CD14-positive monocyte (primary cell): Measurements from ENCODE around the gene MAP7. TPM values are rescaled to one million over a fixed set of nuclear protein-coding genes. Genes with fewer than 3 reads are reported as not detected.

Source experiments
- DNase-seq, 3 donors: peaks; one replicate each; pipeline ENCODE4 v3.0.0-alpha.2; 2011 to 2022
- H2AFZ ChIP-seq: 2 replicates; pipeline ENCODE4 v1.6.0; 2012; ENCODE audit warnings: mild to moderate bottlenecking, low read depth, low read length, inconsistent platforms; ENCODE audit not compliant: insufficient read depth, poor library complexity, severe bottlenecking
- H3K27ac ChIP-seq, 2 donors: 1 replicate in 1 of 2; 2 replicates in 1 of 2; pipeline ENCODE4 v1.5.1; 2012 to 2013; ENCODE audit warnings: low read length in 2 of 2, control low read depth in 1 of 2, inconsistent platforms in 1 of 2, low read depth in 1 of 2, mild to moderate bottlenecking in 1 of 2
- H3K27me3 ChIP-seq, 2 donors: one replicate each; pipeline versions ENCODE4 v1.6.0 to v1.6.1; 2011 to 2013; ENCODE audit warnings: low read length in 2 of 2; ENCODE audit not compliant: control insufficient read depth in 2 of 2, insufficient read depth in 2 of 2
- H3K36me3 ChIP-seq, 2 donors: replicated peaks in 1 of 2; 1 replicate in 1 of 2; 2 replicates in 1 of 2; pipeline versions ENCODE4 v1.5.1 to v1.6.1; 2012 to 2013; ENCODE audit warnings: low read length in 2 of 2, control low read depth in 1 of 2, inconsistent platforms in 1 of 2, mild to moderate bottlenecking in 1 of 2; ENCODE audit not compliant: insufficient read depth in 2 of 2, control insufficient read depth in 1 of 2
- H3K4me1 ChIP-seq, 2 donors: 1 replicate in 1 of 2; 2 replicates in 1 of 2; pipeline versions ENCODE4 v1.5.1 to v1.6.1; 2012 to 2013; ENCODE audit warnings: low read length in 2 of 2, control low read depth in 1 of 2, inconsistent platforms in 1 of 2, mild to moderate bottlenecking in 1 of 2, moderate library complexity in 1 of 2; ENCODE audit not compliant: insufficient read depth in 2 of 2, control insufficient read depth in 1 of 2
- H3K4me2 ChIP-seq: replicated peaks from 2 replicates; pipeline ENCODE3; 2012; ENCODE audit warnings: low read length, moderate library complexity, mild to moderate bottlenecking; ENCODE audit not compliant: poor library complexity, severe bottlenecking; ENCODE audit errors: extremely low read depth
- H3K4me3 ChIP-seq, 3 experiments: fragments of 200-600 bp in 1 of 3; sonication (generic) in 1 of 3; replicated peaks in 1 of 3; 1 replicate in 2 of 3; 2 replicates in 1 of 3; pipeline ENCODE4 v1.5.1; 2011 to 2013; ENCODE audit warnings: low read length in 3 of 3, mild to moderate bottlenecking in 3 of 3, control low read depth in 2 of 3, low read depth in 2 of 3, inconsistent platforms in 1 of 3, moderate library complexity in 1 of 3
- H3K79me2 ChIP-seq: 2 replicates; pipeline ENCODE4 v1.6.0; 2012; ENCODE audit warnings: mild to moderate bottlenecking, control low read depth, inconsistent platforms, low read length, moderate library complexity; ENCODE audit not compliant: insufficient read depth
- H3K9ac ChIP-seq: 2 replicates; pipeline ENCODE4 v1.6.0; 2017; ENCODE audit warnings: low read length, mild to moderate bottlenecking; ENCODE audit not compliant: insufficient read depth, poor library complexity, severe bottlenecking
- H3K9me3 ChIP-seq, 2 donors: replicated peaks in 1 of 2; 1 replicate in 1 of 2; 2 replicates in 1 of 2; pipeline versions ENCODE4 v1.5.1 to v1.6.1; 2012 to 2013; ENCODE audit warnings: low read length in 2 of 2, control low read depth in 1 of 2; ENCODE audit not compliant: control insufficient read depth in 1 of 2, insufficient read depth in 1 of 2
- H4K20me1 ChIP-seq: 2 replicates; pipeline ENCODE4 v1.6.0; 2012; ENCODE audit warnings: mild to moderate bottlenecking, low read length, control low read depth, moderate library complexity; ENCODE audit not compliant: insufficient read depth
- H3K27ac Mint-ChIP-seq, 7 donors: one replicate each; pipeline ENCODE4 v1.8.0; 2020; ENCODE audit warnings: mild to moderate bottlenecking in 7 of 7, mixed read lengths in 7 of 7, moderate library complexity in 6 of 7, inconsistent platforms in 2 of 7
- H3K27me3 Mint-ChIP-seq, 3 donors: one replicate each; pipeline ENCODE4 v1.8.0; 2021 to 2022; ENCODE audit warnings: low read depth in 3 of 3, mild to moderate bottlenecking in 3 of 3, mixed read lengths in 3 of 3, moderate library complexity in 3 of 3, inconsistent platforms in 1 of 3
- H3K36me3 Mint-ChIP-seq, 2 donors: one replicate each; pipeline ENCODE4 v1.8.0; 2020; ENCODE audit warnings: mixed read lengths in 2 of 2, inconsistent platforms in 1 of 2, mild to moderate bottlenecking in 1 of 2
- H3K4me1 Mint-ChIP-seq: one replicate; pipeline ENCODE4 v1.8.0; 2020; ENCODE audit warnings: mild to moderate bottlenecking, mixed read lengths
- H3K4me3 Mint-ChIP-seq, 2 donors: one replicate each; pipeline ENCODE4 v1.8.0; 2020; ENCODE audit warnings: mild to moderate bottlenecking in 2 of 2, mixed read lengths in 2 of 2, moderate library complexity in 1 of 2
- H3K9me3 Mint-ChIP-seq, 7 donors: one replicate each; pipeline ENCODE4 v1.8.0; 2020 to 2022; ENCODE audit warnings: mixed read lengths in 7 of 7, mild to moderate bottlenecking in 6 of 7, moderate library complexity in 6 of 7, inconsistent platforms in 2 of 7
- CTCF ChIP-seq: fragments of 200-600 bp; IDR thresholded peaks from one replicate; pipeline ENCODE4 v1.8.0; 2022; ENCODE audit warnings: antibody characterized with exemption, mild to moderate bottlenecking
- WGBS: methylation state at CpG from one replicate; pipeline ENCODE4 v1.1.5; 2013; ENCODE audit warnings: missing lambda C conversion rate; ENCODE audit not compliant: insufficient coverage; 5-methylcytosine and 5-hydroxymethylcytosine counted together
- intact Hi-C, 2 donors: fragments of 100-400 bp; cut with micrococcal nuclease; formaldehyde crosslinking; loops; one replicate each; pipeline versions ENCODE4 v1.15.0 to v1.15.1; 2023
- polyA plus RNA-seq, 3 donors: library from polyadenylated mRNA; depleted of rRNA in 1 of 3; unstranded in 2 of 3; stranded (reverse) in 1 of 3; fragments of 300-500 nt in 2 of 3; fragments of >200 nt in 1 of 3; fragmentation: Illumina TruSeq in 2 of 3; gene quantifications; 1 replicate in 2 of 3; 2 replicates in 1 of 3; pipeline ENCODE4 v1.2.3, GENCODE V29; 2012 to 2021

The MAP7 gene
- polyA plus RNA-seq, 3 donors: 0.67 to 1.6 (median 1.2) TPM

GRCh38 chr6:136317971-136318370 lies 232.3 kb downstream of the MAP7 start:
- Mint-ChIP-seq H3K4me3 (no peak overlapping the region), H3K4me1 (peaks cover 2% of the 10 kb centered on the region), H3K36me3 (no peaks in the 10 kb centered on the region), H3K27me3 (peaks cover 0 to 2% (median 0%) of the 10 kb centered on the region in 3 donors), H3K27ac (no peak overlapping the region), H3K9me3 (no peaks in the 10 kb centered on the region)
- Histone ChIP-seq H3K9me3 (no peaks in the 10 kb centered on the region), H4K20me1 (no peaks in the 10 kb centered on the region), H3K4me3 (no peak overlapping the region), H2AFZ (no peak overlapping the region), H3K36me3 (no peaks in the 10 kb centered on the region), H3K79me2 (no peaks in the 10 kb centered on the region), H3K4me2 (no peak overlapping the region), H3K9ac (no peak overlapping the region), H3K27ac (no peak overlapping the region), H3K4me1 (no peaks in the 10 kb centered on the region), H3K27me3 (no peaks in the 10 kb centered on the region)
- TF ChIP-seq CTCF: no peak
- 89% methylated on average over 4 of the region's 6 CpGs for WGBS
- intact Hi-C loops: no loop called here
- no peak for DNase-seq

- no peaks in the 10 kb centered on the region for H3K79me2 ChIP-seq
- no peak overlapping the region for H3K9ac ChIP-seq
- peak; percentile 82 for TF ChIP-seq CTCF
- intact Hi-C loops: no loop called here
- WGBS: no CpG with 5 or more reads among the region's 5 CpGs
- H2AFZ ChIP-seq: no peak overlapping the region
- H3K27me3 ChIP-seq: no peaks in the 10 kb centered on the region
- H3K36me3 ChIP-seq: no peaks in the 10 kb centered on the region
- Mint-ChIP-seq H3K4me1 (peaks cover 2% of the 10 kb centered on the region), H3K27ac (no peak overlapping the region), H3K9me3 (no peaks in the 10 kb centered on the region), H3K27me3 (no peaks in the 10 kb centered on the region), H3K36me3 (no peaks in the 10 kb centered on the region), H3K4me3 (no peak overlapping the region)
- DNase-seq: peak; percentile 42 to 57 (median 54)
- no peak overlapping the region for H3K4me3 ChIP-seq
- H4K20me1 ChIP-seq: no peaks in the 10 kb centered on the region
- H3K4me2 ChIP-seq: no peak overlapping the region
- H3K9me3 ChIP-seq: no peaks in the 10 kb centered on the region
- H3K4me1 ChIP-seq: no peaks in the 10 kb centered on the region
- no peak overlapping the region for H3K27ac ChIP-seq
These were observed 233.1 kb downstream of the MAP7 start for GRCh38 chr6:136317021-136317694.
